HL-60 (cell line): Measurements from ENCODE around the gene RNF25.

ENCODE experiments used
- CTCF ChIP-seq: IDR thresholded peaks from one replicate; pipeline ENCODE4 v1.5.1; 2011; ENCODE audit warnings: low read length, control low read depth, inconsistent platforms; ENCODE audit not compliant: insufficient read depth
- REST ChIP-seq: IDR thresholded peaks from 2 replicates; pipeline ENCODE4 v1.6.1; 2012; ENCODE audit warnings: low read depth; ENCODE audit not compliant: insufficient replicate concordance

- TF ChIP-seq CTCF (no peak), REST (no peak)
These were observed 43.9 kb downstream of the RNF25 start for GRCh38 chr2:218627939-218628338.
